IMR-90 (cell line): Measurements from ENCODE around the gene CCDC175. TPM values are rescaled to one million over a fixed set of nuclear protein-coding genes. Genes with fewer than 3 reads are reported as not detected.

Experiments
- ATAC-seq: fragments of 200-7000 bp; cut with Tn5 transposase; 2 replicates; pipeline ENCODE4 v1.9.1; 2020; ENCODE audit warnings: low read depth, mild to moderate bottlenecking, moderate library complexity
- BruUV-seq: library from RNA; stranded (reverse); fragments of 400-500 nt; replicated peaks from 2 replicates; lab custom pipeline; 2021; lab: Mats Ljungman, UMichigan
- CTCF ChIA-PET: fragments of 300-600 bp; formaldehyde crosslinking; extraction: SDS; loops from one replicate; lab custom pipeline; 2021; ENCODE audit warnings: antibody characterized with exemption; lab: Yijun Ruan, JAX
- POLR2A ChIA-PET: fragments of 300-600 bp; sonication (Branson Sonifier 250); formaldehyde crosslinking; loops from one replicate; lab custom pipeline; 2022; ENCODE audit warnings: antibody characterized with exemption; ENCODE audit not compliant: unreplicated experiment; lab: Charles Lee
- DNase-seq: peaks from one replicate; pipeline ENCODE4 v3.0.0; 2013
- H2AFZ ChIP-seq: replicated peaks from 2 replicates; pipeline ENCODE3; 2013; ENCODE audit warnings: low read length, mild to moderate bottlenecking; ENCODE audit not compliant: poor library complexity
- H2AK5ac ChIP-seq: 2 replicates; pipeline ENCODE4 v1.6.1; 2013; ENCODE audit warnings: low read depth, low read length, inconsistent platforms
- H2AK9ac ChIP-seq: replicated peaks from 2 replicates; pipeline ENCODE3; 2013; ENCODE audit warnings: mild to moderate bottlenecking, low read depth, low read length, moderate library complexity; ENCODE audit not compliant: poor library complexity
- H2BK120ac ChIP-seq: 2 replicates; pipeline ENCODE4 v1.6.1; 2013; ENCODE audit warnings: low read depth, low read length, inconsistent platforms
- H2BK15ac ChIP-seq: 3 replicates; pipeline ENCODE4 v1.6.1; 2013; ENCODE audit warnings: low read depth, low read length, inconsistent platforms
- H2BK20ac ChIP-seq: 2 replicates; pipeline ENCODE4 v1.6.1; 2013; ENCODE audit warnings: low read depth, mild to moderate bottlenecking, inconsistent platforms, low read length, moderate library complexity
- H2BK5ac ChIP-seq: 2 replicates; pipeline ENCODE4 v1.6.1; 2013; ENCODE audit warnings: mild to moderate bottlenecking, low read depth, low read length, inconsistent platforms; ENCODE audit not compliant: poor library complexity, severe bottlenecking
- H3K14ac ChIP-seq: replicated peaks from 2 replicates; pipeline ENCODE4 v1.6.1; 2013; ENCODE audit warnings: low read depth, low read length, inconsistent platforms
- H3K18ac ChIP-seq: 2 replicates; pipeline ENCODE4 v1.6.1; 2013; ENCODE audit warnings: low read depth, low read length, control low read depth
- H3K23ac ChIP-seq: 2 replicates; pipeline ENCODE4 v1.6.1; 2013; ENCODE audit warnings: low read depth, low read length, inconsistent platforms
- H3K27ac ChIP-seq: 2 replicates; pipeline ENCODE4 v1.5.1; 2013; ENCODE audit warnings: mild to moderate bottlenecking, control low read depth, low read length; ENCODE audit not compliant: insufficient read depth
- H3K27me3 ChIP-seq: 2 replicates; pipeline ENCODE4 v1.6.1; 2013; ENCODE audit warnings: low read length; ENCODE audit not compliant: control insufficient read depth, insufficient read depth
- H3K36me3 ChIP-seq: 2 replicates; pipeline ENCODE4 v1.6.1; 2013; ENCODE audit warnings: low read length, mixed read lengths; ENCODE audit not compliant: control insufficient read depth, insufficient read depth
- H3K4ac ChIP-seq: 2 replicates; pipeline ENCODE4 v1.6.1; 2013; ENCODE audit warnings: low read depth, low read length, inconsistent platforms
- H3K4me1 ChIP-seq: 2 replicates; pipeline ENCODE4 v1.6.1; 2013; ENCODE audit warnings: low read length, mixed read lengths; ENCODE audit not compliant: control insufficient read depth, insufficient read depth
- H3K4me2 ChIP-seq: 2 replicates; pipeline ENCODE4 v1.6.1; 2013; ENCODE audit warnings: low read depth, mild to moderate bottlenecking, control low read depth, low read length, moderate library complexity
- H3K4me3 ChIP-seq: 2 replicates; pipeline ENCODE4 v1.5.1; 2013; ENCODE audit warnings: low read depth, mild to moderate bottlenecking, control low read depth, low read length, moderate library complexity; ENCODE audit not compliant: insufficient read depth
- H3K56ac ChIP-seq: 2 replicates; pipeline ENCODE4 v1.6.1; 2013; ENCODE audit warnings: low read length, inconsistent platforms; ENCODE audit not compliant: insufficient read depth; ENCODE audit errors: extremely low read depth
- H3K79me1 ChIP-seq, 2 experiments: 2 replicates each; pipeline ENCODE4 v1.6.1; 2013; ENCODE audit warnings: low read length in 2 of 2, inconsistent platforms in 1 of 2, low read depth in 1 of 2
- H3K9ac ChIP-seq: 2 replicates; pipeline ENCODE4 v1.6.1; 2013; ENCODE audit warnings: low read depth, low read length, control low read depth
- H3K9me1 ChIP-seq: 2 replicates; pipeline ENCODE4 v1.6.1; 2013; ENCODE audit warnings: low read length, inconsistent platforms; ENCODE audit not compliant: insufficient read depth
- H3K9me3 ChIP-seq: 2 replicates; pipeline ENCODE4 v1.6.1; 2013; ENCODE audit warnings: low read length; ENCODE audit not compliant: control insufficient read depth, insufficient read depth
- H4K20me1 ChIP-seq: 2 replicates; pipeline ENCODE4 v1.6.1; 2013; ENCODE audit warnings: low read length, inconsistent platforms; ENCODE audit not compliant: insufficient read depth
- H4K5ac ChIP-seq: 2 replicates; pipeline ENCODE4 v1.6.1; 2013; ENCODE audit warnings: mild to moderate bottlenecking, low read depth, low read length, control low read depth
- H4K8ac ChIP-seq, 2 experiments: 2 replicates each; pipeline ENCODE4 v1.6.1; 2013; ENCODE audit warnings: low read depth in 2 of 2, low read length in 2 of 2, control low read depth in 1 of 2, inconsistent platforms in 1 of 2
- H4K91ac ChIP-seq: 2 replicates; pipeline ENCODE4 v1.6.1; 2013; ENCODE audit warnings: low read depth, low read length, inconsistent platforms; ENCODE audit not compliant: insufficient read depth
- BHLHE40 ChIP-seq: fragments of 150-350 bp; IDR thresholded peaks from 2 replicates; pipeline ENCODE4 v1.6.1; 2016; ENCODE audit warnings: mild to moderate bottlenecking, low read depth, low read length
- CEBPB ChIP-seq: IDR thresholded peaks from 2 replicates; pipeline ENCODE4 v1.6.1; 2012; ENCODE audit warnings: low read depth, low read length, improper control_type of control experiment
- CHD1 ChIP-seq: IDR thresholded peaks from 2 replicates; pipeline ENCODE4 v1.6.1; 2012; ENCODE audit warnings: low read depth, low read length, improper control_type of control experiment
- FOS ChIP-seq: fragments of 150-350 bp; IDR thresholded peaks from 2 replicates; pipeline ENCODE4 v1.6.1; 2016; ENCODE audit warnings: low read depth, low read length
- MAFK ChIP-seq: IDR thresholded peaks from 2 replicates; pipeline ENCODE4 v1.6.1; 2012; ENCODE audit warnings: low read depth, low read length, improper control_type of control experiment
- MAZ ChIP-seq: IDR thresholded peaks from 2 replicates; pipeline ENCODE4 v1.6.1; 2012; ENCODE audit warnings: low read depth, mild to moderate bottlenecking, low read length, improper control_type of control experiment, moderate library complexity, borderline replicate concordance
- MXI1 ChIP-seq: IDR thresholded peaks from 2 replicates; pipeline ENCODE4 v1.6.1; 2012; ENCODE audit warnings: low read depth, mild to moderate bottlenecking, low read length, moderate library complexity, borderline replicate concordance
- NFE2L2 ChIP-seq: fragments of 150-350 bp; IDR thresholded peaks from 2 replicates; pipeline ENCODE4 v1.6.1; 2016; ENCODE audit warnings: low read depth, mild to moderate bottlenecking, low read length
- POLR2A ChIP-seq: IDR thresholded peaks from 2 replicates; pipeline ENCODE4 v1.6.1; 2012; ENCODE audit warnings: mild to moderate bottlenecking, low read depth, low read length
- RAD21 ChIP-seq: IDR thresholded peaks from 2 replicates; pipeline ENCODE4 v1.6.1; 2012; ENCODE audit warnings: low read length, improper control_type of control experiment
- RCOR1 ChIP-seq: IDR thresholded peaks from 2 replicates; pipeline ENCODE4 v1.6.1; 2012; ENCODE audit warnings: mild to moderate bottlenecking, low read length, improper control_type of control experiment; ENCODE audit not compliant: insufficient replicate concordance
- RFX5 ChIP-seq: IDR thresholded peaks from 2 replicates; pipeline ENCODE4 v1.8.0; 2012; ENCODE audit warnings: low read depth, mild to moderate bottlenecking, low read length, moderate library complexity
- SMC3 ChIP-seq: fragments of 150-350 bp; IDR thresholded peaks from 2 replicates; pipeline ENCODE4 v1.6.1; 2016; ENCODE audit warnings: low read depth, mild to moderate bottlenecking, antibody characterized with exemption, low read length, moderate library complexity
- WGBS, 2 experiments: methylation state at CpG; one replicate each; pipeline versions ENCODE4 v1.1.5 to v1.1.7; 2013; ENCODE audit warnings: missing lambda C conversion rate in 2 of 2; ENCODE audit not compliant: insufficient read length in 1 of 2; ENCODE audit errors: extremely low coverage in 2 of 2; 5-methylcytosine and 5-hydroxymethylcytosine counted together
- dilution Hi-C: fragments of 300-500 bp; cut with HindIII; formaldehyde crosslinking; loops from one replicate; pipeline ENCODE4 v1.14.3; 2018; ENCODE audit warnings: low sequenced_read_pairs; ENCODE audit not compliant: unreplicated experiment
- in situ Hi-C: fragments of 300-500 bp; cut with MboI; formaldehyde crosslinking; loops from 3 replicates; pipeline ENCODE4 v1.14.3; 2019; ENCODE audit warnings: low sequenced_read_pairs, inconsistent platforms, mixed read lengths
- intact Hi-C: fragments of 100-400 bp; cut with micrococcal nuclease; formaldehyde crosslinking; loops from 2 replicates; pipeline ENCODE4 v1.10.0; 2022
- polyA plus RNA-seq, 3 experiments: library from polyadenylated mRNA; depleted of rRNA; stranded (reverse); fragments of >200 nt; gene quantifications; 2 replicates each; pipeline ENCODE4 v1.2.3, GENCODE V29; 2012; ENCODE audit warnings: low replicate concordance in 1 of 3
- total RNA-seq: library from RNA; depleted of rRNA; stranded (reverse); fragments of >200 nt; gene quantifications from 2 replicates; pipeline ENCODE4 v1.2.3, GENCODE V29; 2012
- TF ChIP-seq, protein P1 (sequence below): conservative IDR thresholded peaks from 2 replicates; pipeline ENCODE4 v1.5.1; 2012; ENCODE audit warnings: mild to moderate bottlenecking, low read depth, low read length, improper control_type of control experiment
- TF ChIP-seq, protein P2 (sequence below): fragments of 150-350 bp; IDR thresholded peaks from 2 replicates; pipeline ENCODE4 v1.6.1; 2016; ENCODE audit warnings: low read depth, mild to moderate bottlenecking, low read length, moderate library complexity, borderline replicate concordance

Gene CCDC175
- total and polyA plus RNA-seq, 2 of the 4 experiments (the other 2 are of a cell fraction): not detected

DNA sequence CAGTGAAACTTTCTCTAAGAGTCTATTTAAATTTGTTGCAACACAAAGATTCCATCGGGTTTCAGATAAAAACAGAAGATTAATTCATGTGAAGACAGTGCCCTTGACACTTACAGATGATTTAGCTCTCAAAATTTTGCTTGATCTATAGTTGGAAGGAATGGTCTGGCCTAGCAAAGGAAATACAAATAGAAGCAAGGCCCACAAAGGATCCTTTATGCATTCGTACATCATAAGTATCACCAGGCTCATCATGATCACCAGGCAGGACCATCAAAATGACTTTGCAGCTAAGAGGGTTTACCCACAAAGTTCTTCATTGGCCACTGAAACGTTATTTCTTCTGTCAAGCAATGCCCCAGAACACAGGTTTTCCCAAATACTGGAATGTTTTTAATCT is 67.5 kb downstream of the CCDC175 start:
- Histone ChIP-seq H2AK9ac (no peak overlapping the region), H3K14ac (no peak overlapping the region), H3K4me1 (no peaks in the 10 kb centered on the region), H3K9me3 (no peaks in the 10 kb centered on the region), H4K91ac (no peak overlapping the region), H3K23ac (no peak overlapping the region), H3K56ac (no peak overlapping the region), H2BK20ac (no peak overlapping the region), H4K5ac (no peak overlapping the region), H2BK5ac (no peak overlapping the region), H3K4me3 (no peak overlapping the region), H3K9ac (no peak overlapping the region), H2BK120ac (no peak overlapping the region), H3K27ac (no peak overlapping the region), H4K8ac (no peak overlapping the region), H3K79me1 (no peaks in the 10 kb centered on the region; a peak in 1 of 4 replicates), H3K18ac (no peak overlapping the region), H3K9me1 (0 out of 2 replicates have a peak, but pooled peaks cover 2% of the 10 kb centered on the region), H3K4me2 (no peak overlapping the region), H2AFZ (no peak overlapping the region), H2BK15ac (no peak overlapping the region), H4K20me1 (no peaks in the 10 kb centered on the region), H3K4ac (no peak overlapping the region), H3K36me3 (0 out of 2 replicates have a peak, but pooled peaks cover 1% of the 10 kb centered on the region), H3K27me3 (no peaks in the 10 kb centered on the region), H2AK5ac (no peak overlapping the region)
- ChIA-PET POLR2A (no interaction called here), CTCF (interaction anchor here (1.3 kb wide), 1 partner anchor 25 kb away, joined by 4 read pairs; the partner anchor contains the start of genes JKAMP and L3HYPDH)
- ATAC-seq (no peak), DNase-seq (no peak)
- BruUV-seq: no TSS peak
- intact Hi-C loops: no loop called here
- in situ Hi-C loops: loop anchor here (5.0 kb wide), 1 partner anchor 63 kb away; no protein-coding TSS in a partner anchor
- 40% methylated on average over 1 of the region's 3 CpGs; no CpG with 5 or more reads in 1 of the 2 experiments for WGBS, 2 experiments
- TF ChIP-seq CEBPB (no peak), POLR2A (no peak), MXI1 (no peak), BHLHE40 (no peak), CHD1 (no peak), FOS (no peak), RFX5 (no peak), MAZ (no peak), NFE2L2 (no peak), SMC3 (no peak), RAD21 (no peak), RCOR1 (no peak), MAFK (no peak)
- TF ChIP-seq, protein P1, sequence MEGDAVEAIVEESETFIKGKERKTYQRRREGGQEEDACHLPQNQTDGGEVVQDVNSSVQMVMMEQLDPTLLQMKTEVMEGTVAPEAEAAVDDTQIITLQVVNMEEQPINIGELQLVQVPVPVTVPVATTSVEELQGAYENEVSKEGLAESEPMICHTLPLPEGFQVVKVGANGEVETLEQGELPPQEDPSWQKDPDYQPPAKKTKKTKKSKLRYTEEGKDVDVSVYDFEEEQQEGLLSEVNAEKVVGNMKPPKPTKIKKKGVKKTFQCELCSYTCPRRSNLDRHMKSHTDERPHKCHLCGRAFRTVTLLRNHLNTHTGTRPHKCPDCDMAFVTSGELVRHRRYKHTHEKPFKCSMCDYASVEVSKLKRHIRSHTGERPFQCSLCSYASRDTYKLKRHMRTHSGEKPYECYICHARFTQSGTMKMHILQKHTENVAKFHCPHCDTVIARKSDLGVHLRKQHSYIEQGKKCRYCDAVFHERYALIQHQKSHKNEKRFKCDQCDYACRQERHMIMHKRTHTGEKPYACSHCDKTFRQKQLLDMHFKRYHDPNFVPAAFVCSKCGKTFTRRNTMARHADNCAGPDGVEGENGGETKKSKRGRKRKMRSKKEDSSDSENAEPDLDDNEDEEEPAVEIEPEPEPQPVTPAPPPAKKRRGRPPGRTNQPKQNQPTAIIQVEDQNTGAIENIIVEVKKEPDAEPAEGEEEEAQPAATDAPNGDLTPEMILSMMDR: no peak
- TF ChIP-seq, protein P2, sequence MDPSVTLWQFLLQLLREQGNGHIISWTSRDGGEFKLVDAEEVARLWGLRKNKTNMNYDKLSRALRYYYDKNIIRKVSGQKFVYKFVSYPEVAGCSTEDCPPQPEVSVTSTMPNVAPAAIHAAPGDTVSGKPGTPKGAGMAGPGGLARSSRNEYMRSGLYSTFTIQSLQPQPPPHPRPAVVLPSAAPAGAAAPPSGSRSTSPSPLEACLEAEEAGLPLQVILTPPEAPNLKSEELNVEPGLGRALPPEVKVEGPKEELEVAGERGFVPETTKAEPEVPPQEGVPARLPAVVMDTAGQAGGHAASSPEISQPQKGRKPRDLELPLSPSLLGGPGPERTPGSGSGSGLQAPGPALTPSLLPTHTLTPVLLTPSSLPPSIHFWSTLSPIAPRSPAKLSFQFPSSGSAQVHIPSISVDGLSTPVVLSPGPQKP: no peak
- dilution Hi-C loops: no loop called here
